ENCODE results near the gene CCDC97. TPM values are rescaled to one million over a fixed set of nuclear protein-coding genes. Genes with fewer than 3 reads are reported as not detected.
"Not testable (repeated sequence)": the region's sequence is repeated elsewhere in the genome, so short reads cannot be mapped to it uniquely, and the experiment has no call there.

The CCDC97 gene
- total RNA-seq, 2 experiments from 2014 or later = 19.1 to 20.5 TPM

- no peak for DNase-seq
- Mint-ChIP-seq H3K9me3 (no peaks in the 10 kb centered on the region), H3K4me3 (no peak overlapping the region), H3K27ac (no peak overlapping the region), H3K4me1 (peaks cover 4% of the 10 kb centered on the region), H3K27me3 (no peaks in the 10 kb centered on the region), H3K36me3 (peaks cover 21% of the 10 kb centered on the region)
Observed at GRCh38 chr19:41288673-41289530, 21.1 kb upstream of the CCDC97 start.

- H3K4me1 Mint-ChIP-seq, H3K27ac Mint-ChIP-seq, H3K27me3 Mint-ChIP-seq, H3K4me3 Mint-ChIP-seq, DNase-seq, H3K9me3 Mint-ChIP-seq: not testable (repeated sequence)
- H3K36me3 Mint-ChIP-seq = peaks cover 25% of the 10 kb centered on the region
Observed at GRCh38 chr19:41289814-41290213, 20.2 kb upstream of the CCDC97 start.

- no peak for DNase-seq
- Mint-ChIP-seq H3K4me3 (no peak overlapping the region), H3K36me3 (peaks cover 51% of the 10 kb centered on the region), H3K27ac (no peak overlapping the region), H3K4me1 (peaks cover 45% of the 10 kb centered on the region), H3K9me3 (no peaks in the 10 kb centered on the region), H3K27me3 (no peaks in the 10 kb centered on the region)
Observed at GRCh38 chr19:41294393-41294792, 15.6 kb upstream of the CCDC97 start.

- Mint-ChIP-seq H3K27me3 (no peaks in the 10 kb centered on the region), H3K4me1 (peaks cover 55% of the 10 kb centered on the region), H3K4me3 (no peak overlapping the region), H3K27ac (no peak overlapping the region), H3K36me3 (peaks cover 58% of the 10 kb centered on the region), H3K9me3 (no peaks in the 10 kb centered on the region)
- DNase-seq = no peak
Observed at GRCh38 chr19:41295499-41295898, 14.5 kb upstream of the CCDC97 start.

GRCh38 chr19:41296433-41296871 lies 13.5 kb upstream of the CCDC97 start:
- H3K9me3 Mint-ChIP-seq = no peaks in the 10 kb centered on the region
- H3K27me3 Mint-ChIP-seq = no peaks in the 10 kb centered on the region
- H3K36me3 Mint-ChIP-seq = peaks cover 58% of the 10 kb centered on the region
- H3K27ac Mint-ChIP-seq = peak overlapping the region; percentile 72
- no peak for DNase-seq
- no peak overlapping the region for H3K4me3 Mint-ChIP-seq
- peaks cover 65% of the 10 kb centered on the region for H3K4me1 Mint-ChIP-seq

- DNase-seq = no peak
- peak overlapping the region; percentile 72 for H3K27ac Mint-ChIP-seq
- no peaks in the 10 kb centered on the region for H3K9me3 Mint-ChIP-seq
- no peaks in the 10 kb centered on the region for H3K27me3 Mint-ChIP-seq
- peaks cover 76% of the 10 kb centered on the region for H3K4me1 Mint-ChIP-seq
- peaks cover 64% of the 10 kb centered on the region for H3K36me3 Mint-ChIP-seq
- no peak overlapping the region for H3K4me3 Mint-ChIP-seq
Observed at GRCh38 chr19:41297628-41298347, 12.2 kb upstream of the CCDC97 start.

- peak; percentile 58 for DNase-seq
- peaks cover 82% of the 10 kb centered on the region for H3K4me1 Mint-ChIP-seq
- peaks cover 70% of the 10 kb centered on the region for H3K36me3 Mint-ChIP-seq
- no peaks in the 10 kb centered on the region for H3K9me3 Mint-ChIP-seq
- no peak overlapping the region for H3K4me3 Mint-ChIP-seq
- H3K27me3 Mint-ChIP-seq = no peaks in the 10 kb centered on the region
- H3K27ac Mint-ChIP-seq = peak overlapping the region; percentile 72
Observed at GRCh38 chr19:41298348-41298964, 11.5 kb upstream of the CCDC97 start.

GRCh38 chr19:41299046-41299754 lies 10.8 kb upstream of the CCDC97 start:
- Mint-ChIP-seq H3K27me3 (no peaks in the 10 kb centered on the region), H3K9me3 (no peaks in the 10 kb centered on the region), H3K4me3 (no peak overlapping the region), H3K36me3 (peaks cover 73% of the 10 kb centered on the region), H3K4me1 (peaks cover 88% of the 10 kb centered on the region), H3K27ac (peak overlapping the region; percentile 60)
- no peak for DNase-seq

DNA sequence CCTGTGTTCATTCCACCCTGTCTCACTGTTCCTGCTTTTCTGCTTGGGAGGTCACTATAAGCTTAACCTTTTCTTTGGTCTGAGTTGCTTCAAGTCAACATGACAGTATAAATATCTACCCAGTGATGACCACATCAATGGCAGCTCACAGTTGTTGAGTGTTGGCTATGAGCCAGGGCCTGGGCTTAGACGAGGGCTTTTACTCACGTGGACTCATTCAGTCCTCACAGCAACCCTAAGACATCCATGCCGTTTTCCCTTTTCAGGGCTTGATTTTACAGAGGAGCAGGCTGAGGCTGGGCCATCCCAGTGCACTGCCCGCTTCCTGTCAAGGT lies 10.2 kb upstream of the CCDC97 start:
- no peaks in the 10 kb centered on the region for H3K27me3 Mint-ChIP-seq
- no peaks in the 10 kb centered on the region for H3K9me3 Mint-ChIP-seq
- peak overlapping the region; percentile 60 for H3K27ac Mint-ChIP-seq
- DNase-seq = no peak
- H3K36me3 Mint-ChIP-seq = peaks cover 69% of the 10 kb centered on the region
- H3K4me3 Mint-ChIP-seq = no peak overlapping the region
- peaks cover 90% of the 10 kb centered on the region for H3K4me1 Mint-ChIP-seq

- Mint-ChIP-seq H3K27ac (no peak overlapping the region), H3K4me1 (peaks cover 90% of the 10 kb centered on the region), H3K4me3 (no peak overlapping the region), H3K27me3 (no peaks in the 10 kb centered on the region), H3K36me3 (peaks cover 69% of the 10 kb centered on the region), H3K9me3 (no peaks in the 10 kb centered on the region)
- DNase-seq = no peak
Observed at GRCh38 chr19:41300555-41300954, 9.4 kb upstream of the CCDC97 start.

GRCh38 chr19:41302624-41303351 lies 7.2 kb upstream of the CCDC97 start:
- H3K4me1 Mint-ChIP-seq = peaks cover 91% of the 10 kb centered on the region
- H3K27me3 Mint-ChIP-seq = no peaks in the 10 kb centered on the region
- H3K36me3 Mint-ChIP-seq = peaks cover 65% of the 10 kb centered on the region
- H3K9me3 Mint-ChIP-seq = no peaks in the 10 kb centered on the region
- peak overlapping the region; percentile 96 for H3K27ac Mint-ChIP-seq
- peak; percentile 84 for DNase-seq
- H3K4me3 Mint-ChIP-seq = peak overlapping the region; percentile 71

- Mint-ChIP-seq H3K27ac (peak overlapping the region; percentile 76), H3K27me3 (no peaks in the 10 kb centered on the region), H3K36me3 (peaks cover 63% of the 10 kb centered on the region), H3K4me3 (no peak overlapping the region), H3K4me1 (peaks cover 92% of the 10 kb centered on the region), H3K9me3 (no peaks in the 10 kb centered on the region)
- DNase-seq = no peak
Observed at GRCh38 chr19:41303954-41304353, 6.0 kb upstream of the CCDC97 start.

GRCh38 chr19:41304706-41305483 lies 5.1 kb upstream of the CCDC97 start:
- Mint-ChIP-seq H3K27ac (peak overlapping the region; percentile 76), H3K36me3 (peaks cover 54% of the 10 kb centered on the region), H3K4me1 (peaks cover 88% of the 10 kb centered on the region), H3K27me3 (peaks cover under 1% of the 10 kb centered on the region), H3K9me3 (no peaks in the 10 kb centered on the region), H3K4me3 (no peak overlapping the region)
- no peak for DNase-seq
